Liver (tissue), 9 donors: ENCODE data around the gene TOM1L2. TPM values are rescaled to one million over a fixed set of nuclear protein-coding genes. Genes with fewer than 3 reads are reported as not detected.

ENCODE experiments used
- DNase-seq: peaks from one replicate; pipeline ENCODE4 v3.0.0-alpha.2; 2017; ENCODE audit warnings: low spot score
- H3K27ac ChIP-seq, 2 donors: one replicate each; pipeline ENCODE4 v1.7.0; 2013; ENCODE audit warnings: inconsistent platforms in 2 of 2, low read length in 2 of 2, control low read depth in 1 of 2, low read depth in 1 of 2, mild to moderate bottlenecking in 1 of 2
- H3K27me3 ChIP-seq, 4 donors: one replicate each; pipeline versions ENCODE4 v1.6.1 to v1.7.0; 2013; ENCODE audit warnings: low read length in 3 of 4, inconsistent platforms in 1 of 4, mild to moderate bottlenecking in 1 of 4, moderate library complexity in 1 of 4; ENCODE audit not compliant: control insufficient read depth in 4 of 4, insufficient read depth in 4 of 4
- H3K36me3 ChIP-seq, 4 donors: one replicate each; pipeline versions ENCODE4 v1.6.1 to v1.7.0; 2013; ENCODE audit warnings: low read length in 3 of 4, mild to moderate bottlenecking in 3 of 4, low read depth in 1 of 4, moderate library complexity in 1 of 4; ENCODE audit not compliant: control insufficient read depth in 4 of 4, insufficient read depth in 3 of 4
- H3K4me1 ChIP-seq, 4 donors: one replicate each; pipeline versions ENCODE4 v1.6.1 to v1.7.0; 2013; ENCODE audit warnings: low read length in 3 of 4, mild to moderate bottlenecking in 3 of 4, moderate library complexity in 1 of 4; ENCODE audit not compliant: control insufficient read depth in 4 of 4, insufficient read depth in 4 of 4
- H3K4me3 ChIP-seq, 3 donors: one replicate each; pipeline versions ENCODE4 v1.6.1 to v1.7.0; 2013; ENCODE audit warnings: low read length in 3 of 3, control low read depth in 1 of 3, low read depth in 1 of 3, mild to moderate bottlenecking in 1 of 3
- H3K9ac ChIP-seq, 2 donors: one replicate each; pipeline ENCODE4 v1.7.0; 2013; ENCODE audit warnings: low read length in 2 of 2, mild to moderate bottlenecking in 2 of 2, moderate library complexity in 2 of 2, control low read depth in 1 of 2, low read depth in 1 of 2
- H3K9me3 ChIP-seq, 4 donors: one replicate each; pipeline versions ENCODE4 v1.6.1 to v1.7.0; 2013; ENCODE audit warnings: low read length in 3 of 4; ENCODE audit not compliant: control insufficient read depth in 4 of 4
- CTCF ChIP-seq: fragments of 150-350 bp; IDR thresholded peaks from 2 replicates; pipeline ENCODE4 v1.5.1; 2017; ENCODE audit warnings: improper control_type of control experiment, low read depth, low read length; ENCODE audit not compliant: missing input control
- EGR1 ChIP-seq, 2 donors: IDR thresholded peaks; 2 replicates each; pipeline ENCODE4 v1.6.1; 2016 to 2018; ENCODE audit warnings: antibody characterized with exemption in 2 of 2, low read depth in 2 of 2
- FOXA1 ChIP-seq: IDR thresholded peaks from 2 replicates; pipeline ENCODE4 v1.6.1; 2016; ENCODE audit warnings: antibody characterized with exemption
- FOXA2 ChIP-seq: IDR thresholded peaks from 2 replicates; pipeline ENCODE4 v1.6.1; 2016; ENCODE audit warnings: antibody characterized with exemption
- GABPA ChIP-seq, 2 donors: IDR thresholded peaks in 1 of 2; conservative IDR thresholded peaks in 1 of 2; 2 replicates each; pipeline ENCODE4 v1.6.1; 2016; ENCODE audit warnings: antibody characterized with exemption in 2 of 2, mild to moderate bottlenecking in 1 of 2, moderate library complexity in 1 of 2
- HNF4A ChIP-seq, 2 donors: conservative IDR thresholded peaks; 2 replicates each; pipeline ENCODE4 v1.6.1; 2016; ENCODE audit warnings: antibody characterized with exemption in 2 of 2, mild to moderate bottlenecking in 2 of 2
- HNF4G ChIP-seq: IDR thresholded peaks from 2 replicates; pipeline ENCODE4 v1.6.1; 2016; ENCODE audit warnings: antibody characterized with exemption
- JUND ChIP-seq, 2 donors: IDR thresholded peaks; 2 replicates each; pipeline ENCODE4 v1.6.1; 2016; ENCODE audit warnings: antibody characterized with exemption in 2 of 2
- NR2F2 ChIP-seq: IDR thresholded peaks from 2 replicates; pipeline ENCODE4 v1.6.1; 2016; ENCODE audit warnings: antibody characterized with exemption
- RAD21 ChIP-seq, 2 donors: IDR thresholded peaks; 2 replicates each; pipeline ENCODE4 v1.6.1; 2016; ENCODE audit warnings: antibody characterized with exemption in 2 of 2, mild to moderate bottlenecking in 2 of 2
- REST ChIP-seq: IDR thresholded peaks from 2 replicates; pipeline ENCODE4 v1.6.1; 2016; ENCODE audit warnings: antibody characterized with exemption, mild to moderate bottlenecking
- RXRA ChIP-seq, 2 donors: IDR thresholded peaks; 2 replicates each; pipeline ENCODE4 v1.6.1; 2017 to 2018; ENCODE audit warnings: antibody characterized with exemption in 2 of 2, mild to moderate bottlenecking in 1 of 2
- SP1 ChIP-seq: IDR thresholded peaks from 2 replicates; pipeline ENCODE4 v1.6.1; 2018; ENCODE audit warnings: antibody characterized with exemption, mild to moderate bottlenecking
- TAF1 ChIP-seq: conservative IDR thresholded peaks from 2 replicates; pipeline ENCODE4 v1.6.1; 2016; ENCODE audit warnings: antibody characterized with exemption, mild to moderate bottlenecking
- YY1 ChIP-seq: IDR thresholded peaks from 2 replicates; pipeline ENCODE4 v1.6.1; 2016; ENCODE audit warnings: antibody characterized with exemption, mild to moderate bottlenecking
- WGBS: extraction: QIAGEN DNeasy Blood & Tissue Kit; methylation state at CpG from one replicate; pipeline ENCODE4 v1.1.7; 2013; 5-methylcytosine and 5-hydroxymethylcytosine counted together
- polyA plus RNA-seq, 2 donors: library from polyadenylated mRNA; stranded (reverse) in 1 of 2; unstranded in 1 of 2; fragments of 200-250 nt in 1 of 2; fragments of >200 nt in 1 of 2; fragmentation: Nextera tagmentation in 1 of 2; extraction: Ambion mirVana in 1 of 2; gene quantifications; one replicate each; pipeline versions ENCODE4 v1.2.1 to v1.2.3, GENCODE V29; 2013 to 2015
- total RNA-seq, 2 donors: library from RNA; depleted of rRNA; stranded (reverse); fragments of >200 nt; gene quantifications; one replicate each; pipeline ENCODE4 v1.2.3, GENCODE V29; 2014
- TF ChIP-seq, protein P1 (sequence below): IDR thresholded peaks from 2 replicates; pipeline ENCODE4 v1.6.1; 2016; ENCODE audit warnings: antibody characterized with exemption
- TF ChIP-seq, protein P2 (sequence below): IDR thresholded peaks from 2 replicates; pipeline ENCODE4 v1.6.1; 2016; ENCODE audit warnings: antibody characterized with exemption
- TF ChIP-seq, protein P3 (sequence below): IDR thresholded peaks from 2 replicates; pipeline ENCODE4 v1.6.1; 2016; ENCODE audit warnings: antibody characterized with exemption
- donor health status: healthy.
- donor health status: healthy.
- donor health status: healthy.
- donor health status: healthy.
- donor health status: healthy.

TOM1L2 gene
- total and polyA plus RNA-seq, 4 donors, result 5.0 to 24.0 (median 9.3) TPM

GRCh38 chr17:17988427-17988945 lies 16.3 kb upstream of the TOM1L2 start:
- Histone ChIP-seq H3K27me3 (no peaks in the 10 kb centered on the region), H3K9ac (no peak overlapping the region), H3K27ac (no peak overlapping the region), H3K4me3 (no peak overlapping the region), H3K9me3 (no peaks in the 10 kb centered on the region), H3K4me1 (peaks cover 0 to 4% (median 0%) of the 10 kb centered on the region in 4 donors), H3K36me3 (no peaks in the 10 kb centered on the region)
- no peak for DNase-seq
- TF ChIP-seq RAD21 (IDR thresholded peaks at IDR 0.05) (no peak), JUND (IDR thresholded peaks at IDR 0.05) (no peak), EGR1 (IDR thresholded peaks at IDR 0.05; ENCODE audit: low read depth in 2 of 2) (no peak), REST (no peak), RXRA (IDR thresholded peaks at IDR 0.05) (no peak), HNF4G (no peak), YY1 (no peak), HNF4A (conservative IDR thresholded peaks at IDR 0.05) (no peak), TAF1 (no peak), SP1 (no peak), FOXA2 (no peak), NR2F2 (no peak), CTCF (no peak), FOXA1 (no peak), GABPA (IDR thresholded peaks at IDR 0.05 in 1 of 2, conservative IDR thresholded peaks at IDR 0.05 in 1 of 2) (no peak)
- TF ChIP-seq, protein P1, sequence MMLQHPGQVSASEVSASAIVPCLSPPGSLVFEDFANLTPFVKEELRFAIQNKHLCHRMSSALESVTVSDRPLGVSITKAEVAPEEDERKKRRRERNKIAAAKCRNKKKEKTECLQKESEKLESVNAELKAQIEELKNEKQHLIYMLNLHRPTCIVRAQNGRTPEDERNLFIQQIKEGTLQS, result no peak
- TF ChIP-seq, protein P2, sequence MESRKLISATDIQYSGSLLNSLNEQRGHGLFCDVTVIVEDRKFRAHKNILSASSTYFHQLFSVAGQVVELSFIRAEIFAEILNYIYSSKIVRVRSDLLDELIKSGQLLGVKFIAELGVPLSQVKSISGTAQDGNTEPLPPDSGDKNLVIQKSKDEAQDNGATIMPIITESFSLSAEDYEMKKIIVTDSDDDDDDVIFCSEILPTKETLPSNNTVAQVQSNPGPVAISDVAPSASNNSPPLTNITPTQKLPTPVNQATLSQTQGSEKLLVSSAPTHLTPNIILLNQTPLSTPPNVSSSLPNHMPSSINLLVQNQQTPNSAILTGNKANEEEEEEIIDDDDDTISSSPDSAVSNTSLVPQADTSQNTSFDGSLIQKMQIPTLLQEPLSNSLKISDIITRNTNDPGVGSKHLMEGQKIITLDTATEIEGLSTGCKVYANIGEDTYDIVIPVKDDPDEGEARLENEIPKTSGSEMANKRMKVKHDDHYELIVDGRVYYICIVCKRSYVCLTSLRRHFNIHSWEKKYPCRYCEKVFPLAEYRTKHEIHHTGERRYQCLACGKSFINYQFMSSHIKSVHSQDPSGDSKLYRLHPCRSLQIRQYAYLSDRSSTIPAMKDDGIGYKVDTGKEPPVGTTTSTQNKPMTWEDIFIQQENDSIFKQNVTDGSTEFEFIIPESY, result no peak
- TF ChIP-seq, protein P3, sequence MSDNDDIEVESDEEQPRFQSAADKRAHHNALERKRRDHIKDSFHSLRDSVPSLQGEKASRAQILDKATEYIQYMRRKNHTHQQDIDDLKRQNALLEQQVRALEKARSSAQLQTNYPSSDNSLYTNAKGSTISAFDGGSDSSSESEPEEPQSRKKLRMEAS, result no peak
- 92% methylated on average over 7 of the region's 7 CpGs for WGBS
